Natural killer cell (primary cell): ENCODE data around the gene MVK. TPM values are rescaled to one million over a fixed set of nuclear protein-coding genes. Genes with fewer than 3 reads are reported as not detected.
A peak's percentile ranks its signal among the peaks of the same experiment; 100 is the strongest.

Source experiments
- ATAC-seq, 3 donors: fragments of 150-1000 bp in 2 of 3; fragments of 200-7000 bp in 1 of 3; cut with Tn5 transposase; 1 replicate in 1 of 3; 2 replicates in 2 of 3; pipeline ENCODE4 v1.10.0; 2021; ENCODE audit warnings: mild to moderate bottlenecking in 2 of 3, moderate library complexity in 2 of 3
- DNase-seq, 2 donors: peaks; one replicate each; pipeline versions ENCODE4 v3.0.0 to v3.0.0-alpha.2; 2013 to 2021; ENCODE audit warnings: mixed read lengths in 1 of 2
- H3K27ac ChIP-seq: one replicate; pipeline ENCODE4 v1.5.1; 2013; ENCODE audit warnings: mild to moderate bottlenecking, low read length
- H3K27me3 ChIP-seq: one replicate; pipeline ENCODE4 v1.6.1; 2013; ENCODE audit warnings: low read length; ENCODE audit not compliant: control insufficient read depth, insufficient read depth
- H3K36me3 ChIP-seq: one replicate; pipeline ENCODE4 v1.6.1; 2013; ENCODE audit warnings: low read length; ENCODE audit not compliant: control insufficient read depth, insufficient read depth
- H3K4me1 ChIP-seq: one replicate; pipeline ENCODE4 v1.6.1; 2013; ENCODE audit warnings: low read length; ENCODE audit not compliant: control insufficient read depth, insufficient read depth
- H3K4me3 ChIP-seq: one replicate; pipeline ENCODE4 v1.5.1; 2013; ENCODE audit warnings: low read length
- H3K9me3 ChIP-seq: one replicate; pipeline ENCODE4 v1.6.1; 2013; ENCODE audit warnings: low read length; ENCODE audit not compliant: control insufficient read depth, insufficient read depth
- H3K27ac Mint-ChIP-seq, 2 donors: one replicate each; pipeline ENCODE4 v1.8.0; 2022; ENCODE audit warnings: mild to moderate bottlenecking in 2 of 2, mixed read lengths in 2 of 2, moderate library complexity in 1 of 2
- H3K27me3 Mint-ChIP-seq, 2 donors: one replicate each; pipeline ENCODE4 v1.8.0; 2022; ENCODE audit warnings: low read depth in 2 of 2, mixed read lengths in 2 of 2
- H3K36me3 Mint-ChIP-seq: one replicate; pipeline ENCODE4 v1.8.0; 2022; ENCODE audit warnings: mixed read lengths
- H3K4me1 Mint-ChIP-seq, 2 donors: one replicate each; pipeline ENCODE4 v1.8.0; 2022; ENCODE audit warnings: mixed read lengths in 2 of 2
- H3K4me3 Mint-ChIP-seq: one replicate; pipeline ENCODE4 v1.8.0; 2022; ENCODE audit warnings: mild to moderate bottlenecking, moderate library complexity, mixed read lengths
- H3K9me3 Mint-ChIP-seq, 2 donors: one replicate each; pipeline ENCODE4 v1.8.0; 2022; ENCODE audit warnings: mixed read lengths in 2 of 2
- CTCF ChIP-seq: fragments of 200-600 bp; IDR thresholded peaks from one replicate; pipeline ENCODE4 v1.8.0; 2022; ENCODE audit warnings: antibody characterized with exemption
- WGBS: methylation state at CpG from one replicate; pipeline ENCODE4 v1.1.7; 2013; ENCODE audit warnings: missing lambda C conversion rate; ENCODE audit not compliant: insufficient coverage; 5-methylcytosine and 5-hydroxymethylcytosine counted together
- intact Hi-C: fragments of 100-400 bp; cut with micrococcal nuclease; formaldehyde crosslinking; loops from one replicate; pipeline ENCODE4 v1.14.2; 2022
- total RNA-seq, 4 donors: library from RNA; stranded (reverse); fragments of 120-200 nt in 1 of 4; gene quantifications; one replicate each; pipeline versions ENCODE4 v1.2.3 to v1.2.4, GENCODE V29; 2013 to 2022

Gene MVK
- total RNA-seq, 3 donors from 2014 or later (not counting 1 experiment from before 2014, with no cell fraction given) = 9.4 to 16.6 (median 16.2) TPM

GRCh38 chr12:109594556-109595317 lies 21.1 kb downstream of the MVK start:
- Histone ChIP-seq H3K27ac (no peak overlapping the region), H3K27me3 (no peaks in the 10 kb centered on the region), H3K9me3 (no peaks in the 10 kb centered on the region), H3K4me3 (no peak overlapping the region), H3K36me3 (peaks cover 5% of the 10 kb centered on the region), H3K4me1 (peaks cover 21% of the 10 kb centered on the region)
- Mint-ChIP-seq H3K36me3 (no peaks in the 10 kb centered on the region), H3K4me1 (peaks cover 8 to 16% of the 10 kb centered on the region in 2 donors), H3K4me3 (no peak overlapping the region), H3K9me3 (no peaks in the 10 kb centered on the region), H3K27me3 (no peaks in the 10 kb centered on the region), H3K27ac (no peak overlapping the region)
- DNase-seq (no peak), ATAC-seq (no peak)
- no peak for TF ChIP-seq CTCF
- intact Hi-C loops = no loop called here
- 93% methylated on average over 15 of the region's 15 CpGs for WGBS

- Mint-ChIP-seq H3K4me1 (peaks cover 8 to 16% of the 10 kb centered on the region in 2 donors), H3K27me3 (no peaks in the 10 kb centered on the region), H3K9me3 (no peaks in the 10 kb centered on the region), H3K27ac (peak overlapping the region in 1 of 2 donors; percentile 15), H3K36me3 (no peaks in the 10 kb centered on the region), H3K4me3 (no peak overlapping the region)
- intact Hi-C loops = no loop called here
- H3K27ac ChIP-seq = no peak overlapping the region
- DNase-seq (peak in 1 of 2 donors; percentile 55), ATAC-seq (no peak)
- H3K36me3 ChIP-seq = peaks cover 5% of the 10 kb centered on the region
- H3K9me3 ChIP-seq = no peaks in the 10 kb centered on the region
- WGBS = 6% methylated on average over 10 of the region's 10 CpGs
- peaks cover 21% of the 10 kb centered on the region for H3K4me1 ChIP-seq
- no peak overlapping the region for H3K4me3 ChIP-seq
- no peaks in the 10 kb centered on the region for H3K27me3 ChIP-seq
- TF ChIP-seq CTCF = no peak
These were observed 21.8 kb downstream of the MVK start for GRCh38 chr12:109595321-109595902.

- Histone ChIP-seq H3K27me3 (no peaks in the 10 kb centered on the region), H3K27ac (no peak overlapping the region), H3K36me3 (peaks cover 5% of the 10 kb centered on the region), H3K9me3 (no peaks in the 10 kb centered on the region), H3K4me1 (peaks cover 21% of the 10 kb centered on the region), H3K4me3 (no peak overlapping the region)
- 94% methylated on average over 24 of the region's 24 CpGs for WGBS
- Mint-ChIP-seq H3K9me3 (no peaks in the 10 kb centered on the region), H3K27ac (no peak overlapping the region), H3K27me3 (no peaks in the 10 kb centered on the region), H3K36me3 (no peaks in the 10 kb centered on the region), H3K4me3 (no peak overlapping the region), H3K4me1 (peaks cover 8 to 16% of the 10 kb centered on the region in 2 donors)
- no peak for TF ChIP-seq CTCF
- ATAC-seq (no peak), DNase-seq (no peak)
- intact Hi-C loops = loop anchor here (1.0 to 2.0 kb wide), 2 partner anchors 78 to 179 kb away; no protein-coding TSS in a partner anchor
These were observed 23.0 kb downstream of the MVK start for GRCh38 chr12:109596418-109597244.
